Suppressor macrophage (primary cell): ENCODE results near the gene SRGAP3.
A peak's percentile ranks its signal among the peaks of the same experiment; 100 is the strongest.

Experiments
- DNase-seq, 4 experiments: peaks; one replicate each; pipeline ENCODE4 v3.0.0-alpha.2; 2020 to 2022

SRGAP3 gene

GRCh38 chr3:8959668-8960067 is 289.8 kb downstream of the SRGAP3 start:
- peak; percentile 51 to 77 (median 66) for DNase-seq

DNA sequence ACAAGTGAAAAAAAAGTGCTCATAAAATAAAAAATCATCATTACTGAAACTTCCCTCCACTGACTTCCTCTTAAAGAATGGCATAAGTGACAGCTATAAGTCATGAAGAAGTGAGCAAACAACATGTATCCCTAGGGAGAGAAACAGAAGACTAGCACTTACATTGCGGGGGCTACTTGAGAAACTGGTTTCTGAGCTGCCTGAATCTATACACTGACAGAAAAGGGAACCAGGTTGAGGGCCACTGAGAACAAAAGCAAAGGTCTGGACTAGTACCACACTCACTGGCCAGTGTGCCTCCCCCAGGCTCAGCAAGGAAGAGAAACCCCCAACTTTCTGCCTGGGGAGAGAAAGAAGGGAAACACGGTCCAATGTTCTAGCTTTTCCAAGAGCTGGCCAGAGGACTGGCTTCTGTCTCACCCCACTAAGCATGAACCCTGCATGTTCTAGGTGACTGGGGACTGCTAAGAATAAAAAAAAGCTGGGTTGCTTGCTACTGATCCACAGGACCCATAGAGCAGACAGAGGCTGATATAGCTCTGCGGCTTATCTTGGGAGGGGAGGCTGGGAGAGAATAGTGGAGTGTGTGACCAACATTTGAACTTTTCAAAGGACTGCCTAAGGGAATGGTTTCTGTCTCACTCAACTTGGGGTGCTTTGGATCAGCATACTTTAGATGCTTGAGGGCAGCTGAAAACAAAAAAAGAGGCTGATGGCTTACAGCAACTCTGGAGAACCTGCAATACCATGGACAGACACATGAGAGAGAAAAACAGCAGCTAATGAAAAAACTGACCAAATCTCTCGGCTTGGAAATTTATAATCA is 294.3 kb downstream of the SRGAP3 start:
- DNase-seq, result peak; percentile 47 to 80 (median 69)

- DNase-seq, result no peak
Observed at GRCh38 chr3:8953313-8953712, 296.1 kb downstream of the SRGAP3 start.

- no peak for DNase-seq
Observed at GRCh38 chr3:8952130-8952529, 297.3 kb downstream of the SRGAP3 start.

DNA sequence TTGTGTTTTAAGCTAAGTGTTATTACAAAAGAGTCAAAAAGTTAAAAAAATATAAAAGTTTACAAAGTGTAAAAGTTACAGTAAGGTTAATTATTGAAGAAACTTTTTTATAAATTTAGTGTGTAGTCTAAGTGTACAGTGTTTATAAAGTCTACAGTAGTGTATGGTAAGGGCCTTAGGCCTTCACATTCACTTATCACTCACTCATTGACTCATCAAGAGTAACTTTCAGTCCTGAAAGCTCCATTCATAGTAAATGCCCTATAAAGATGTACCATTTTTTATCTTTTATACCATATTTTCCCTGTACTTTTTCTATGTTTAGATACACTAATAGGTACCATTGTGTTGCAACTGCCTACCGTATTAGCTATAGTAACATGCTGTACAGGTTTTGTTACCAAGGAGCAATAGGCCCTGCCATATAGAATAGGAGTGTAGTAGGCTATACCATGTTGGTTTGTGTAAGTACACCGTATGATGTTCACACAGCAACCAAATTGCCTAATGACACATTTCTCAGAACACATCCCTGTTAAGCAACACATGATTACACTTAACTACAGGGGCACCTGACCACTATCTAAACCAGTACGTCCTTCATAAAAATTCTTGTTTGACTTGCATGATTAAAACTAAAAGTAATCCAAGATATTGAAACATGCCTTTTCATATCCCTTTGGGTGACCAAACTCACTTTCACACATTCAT is 303.4 kb downstream of the SRGAP3 start:
- no peak for DNase-seq

GRCh38 chr3:8942746-8943488 is 306.5 kb downstream of the SRGAP3 start:
- no peak for DNase-seq

GRCh38 chr3:8942115-8942514 is 307.3 kb downstream of the SRGAP3 start:
- DNase-seq, result peak in 3 of 4 experiments; percentile 27 to 45 (median 35)

DNA sequence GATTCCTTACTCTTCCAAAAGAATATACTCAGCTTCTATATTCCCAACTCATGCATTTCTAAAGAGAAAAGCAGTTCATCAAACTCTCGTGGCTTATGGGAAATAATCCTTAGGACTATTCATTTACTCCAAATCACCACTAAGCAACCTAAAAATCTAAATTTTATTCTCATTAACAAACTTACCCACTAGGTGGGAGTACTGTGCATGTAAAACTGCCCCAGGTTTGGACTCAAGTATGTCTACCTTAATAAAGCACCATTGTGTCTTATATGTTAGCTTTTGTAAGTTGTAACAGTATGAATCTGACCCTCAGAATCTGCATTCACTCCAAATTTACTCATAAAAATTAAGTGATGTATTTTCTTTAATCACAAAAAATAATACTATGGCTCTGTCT is 311.4 kb downstream of the SRGAP3 start:
- DNase-seq, result peak in 3 of 4 experiments; percentile 13 to 42 (median 26)

- no peak for DNase-seq
Observed at GRCh38 chr3:8937064-8938020, 312.1 kb downstream of the SRGAP3 start.

- DNase-seq, result no peak
Observed at GRCh38 chr3:8932507-8932906, 316.9 kb downstream of the SRGAP3 start.

- no peak for DNase-seq
Observed at GRCh38 chr3:8931342-8931741, 318.1 kb downstream of the SRGAP3 start.
